Measurements from ENCODE around the gene SERPINB13.
A peak's percentile ranks its signal among the peaks of the same experiment; 100 is the strongest.

SERPINB13 gene, protein sequence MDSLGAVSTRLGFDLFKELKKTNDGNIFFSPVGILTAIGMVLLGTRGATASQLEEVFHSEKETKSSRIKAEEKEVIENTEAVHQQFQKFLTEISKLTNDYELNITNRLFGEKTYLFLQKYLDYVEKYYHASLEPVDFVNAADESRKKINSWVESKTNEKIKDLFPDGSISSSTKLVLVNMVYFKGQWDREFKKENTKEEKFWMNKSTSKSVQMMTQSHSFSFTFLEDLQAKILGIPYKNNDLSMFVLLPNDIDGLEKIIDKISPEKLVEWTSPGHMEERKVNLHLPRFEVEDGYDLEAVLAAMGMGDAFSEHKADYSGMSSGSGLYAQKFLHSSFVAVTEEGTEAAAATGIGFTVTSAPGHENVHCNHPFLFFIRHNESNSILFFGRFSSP

DNA sequence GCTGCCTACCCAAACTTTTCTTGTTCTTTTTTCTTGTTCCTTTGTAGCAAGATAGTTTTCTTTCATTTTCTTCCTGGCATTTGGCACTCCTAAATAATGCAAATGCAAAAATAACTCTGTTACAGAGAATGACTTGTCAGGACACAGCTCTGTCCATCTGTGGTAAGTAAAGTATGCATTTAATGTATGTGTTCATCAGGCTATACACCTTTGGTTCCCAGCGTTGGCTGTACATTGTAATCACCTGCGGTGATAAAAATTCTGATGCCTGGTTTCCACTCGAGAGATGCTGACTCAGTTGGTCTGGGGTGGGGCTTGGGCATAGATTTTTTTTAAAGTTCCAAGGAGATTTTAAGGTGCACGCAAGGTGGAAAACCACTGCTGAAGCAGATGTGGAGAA is at the start of gene SERPINB13:
TSS of gene SERPINB13 (plus strand) at position 378 of the 400 bp plus-strand sequence. CDS start 1,325 bp downstream, outside the sequence.
- Histone ChIP-seq H3K4me1 (ENCODE audit: control insufficient read depth, insufficient read depth, low read length) (peaks cover 12% of the 10 kb centered on the region), H3K27me3 (replicated peaks; ENCODE audit: control insufficient read depth, insufficient read depth, low read length) (no peaks in the 10 kb centered on the region), H3K36me3 (ENCODE audit: control insufficient read depth, insufficient read depth, low read length, severe bottlenecking) (no peaks in the 10 kb centered on the region), H3K9ac (ENCODE audit: low read length) (no peak within 1 kb of the TSS), H3K9me3 (ENCODE audit: control insufficient read depth, low read length) (no peaks in the 10 kb centered on the region), H3K4me3 (ENCODE audit: low read length) (no peak within 1 kb of the TSS)
- no peak for DNase-seq (ENCODE audit: low read depth)

DNA sequence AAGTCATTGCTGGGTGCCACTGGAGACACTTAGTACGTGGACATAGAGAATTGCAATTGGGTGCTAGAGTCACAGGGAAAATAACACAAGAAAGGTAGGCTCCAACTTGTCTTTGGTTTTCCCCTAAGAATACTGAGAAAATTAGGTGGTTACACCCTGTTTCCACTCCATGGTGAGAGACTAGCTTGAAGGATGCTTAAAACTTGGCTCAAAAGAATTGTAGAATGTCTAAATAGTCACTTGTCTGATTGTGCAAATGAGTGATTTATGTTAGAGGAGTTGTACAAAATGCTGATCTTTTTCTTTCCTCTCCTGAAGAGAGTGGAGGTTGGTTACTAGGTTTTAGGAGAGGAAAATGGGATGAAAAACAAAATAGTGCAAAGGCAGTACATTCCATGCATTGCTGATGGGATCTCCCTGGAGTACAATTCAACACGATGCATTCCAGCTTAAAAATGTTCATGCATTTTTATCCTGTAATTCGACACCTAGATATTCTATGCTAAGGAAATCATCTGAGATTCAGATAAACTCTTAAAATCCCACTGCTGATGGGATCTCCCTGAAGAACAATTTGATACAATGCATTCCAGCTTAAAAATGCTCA is 47.1 kb upstream of the SERPINB13 start:
- Histone ChIP-seq H3K4me1 (ENCODE audit: control insufficient read depth, insufficient read depth, low read length) (peaks cover 24% of the 10 kb centered on the region), H3K9me3 (ENCODE audit: control insufficient read depth, low read length) (no peaks in the 10 kb centered on the region), H3K27me3 (replicated peaks; ENCODE audit: control insufficient read depth, insufficient read depth, low read length) (no peaks in the 10 kb centered on the region), H3K9ac (ENCODE audit: low read length) (peak overlapping the region; percentile 57), H3K4me3 (ENCODE audit: low read length) (no peak overlapping the region), H3K36me3 (ENCODE audit: control insufficient read depth, insufficient read depth, low read length, severe bottlenecking) (no peaks in the 10 kb centered on the region)
- peak; percentile 69 for DNase-seq (ENCODE audit: low read depth)

DNA sequence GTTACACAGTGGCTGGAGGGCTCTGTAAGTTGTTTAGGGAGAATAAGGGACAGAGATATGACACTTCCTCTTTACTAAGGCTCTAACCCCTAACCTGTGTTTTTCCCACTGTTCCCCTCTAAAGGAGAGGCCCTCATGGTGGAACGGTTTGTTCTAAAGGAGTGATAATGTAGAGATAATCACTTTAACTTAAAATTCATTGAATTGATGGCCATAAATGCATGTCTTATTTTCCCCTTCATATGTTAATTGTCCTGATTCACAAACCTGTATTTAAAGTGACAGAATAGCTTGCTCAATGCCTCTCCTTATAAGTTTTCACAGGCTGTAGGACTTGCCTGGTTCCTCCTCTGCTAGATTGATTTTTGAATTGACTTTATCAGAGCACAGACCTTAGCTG is 45.1 kb upstream of the SERPINB13 start, which contains the start of gene SERPINB12:
TSS of gene SERPINB12 (plus strand) at position 301 of the 400 bp plus-strand sequence. CDS start 13,791 bp downstream, outside the sequence.
- Histone ChIP-seq H3K9ac (ENCODE audit: low read length) (no peak within 1 kb of the TSS), H3K9me3 (ENCODE audit: control insufficient read depth, low read length) (no peaks in the 10 kb centered on the region), H3K4me1 (ENCODE audit: control insufficient read depth, insufficient read depth, low read length) (peaks cover 31% of the 10 kb centered on the region), H3K36me3 (ENCODE audit: control insufficient read depth, insufficient read depth, low read length, severe bottlenecking) (no peaks in the 10 kb centered on the region), H3K4me3 (ENCODE audit: low read length) (no peak within 1 kb of the TSS), H3K27me3 (replicated peaks; ENCODE audit: control insufficient read depth, insufficient read depth, low read length) (no peaks in the 10 kb centered on the region)
- no peak for DNase-seq (ENCODE audit: low read depth)

DNA sequence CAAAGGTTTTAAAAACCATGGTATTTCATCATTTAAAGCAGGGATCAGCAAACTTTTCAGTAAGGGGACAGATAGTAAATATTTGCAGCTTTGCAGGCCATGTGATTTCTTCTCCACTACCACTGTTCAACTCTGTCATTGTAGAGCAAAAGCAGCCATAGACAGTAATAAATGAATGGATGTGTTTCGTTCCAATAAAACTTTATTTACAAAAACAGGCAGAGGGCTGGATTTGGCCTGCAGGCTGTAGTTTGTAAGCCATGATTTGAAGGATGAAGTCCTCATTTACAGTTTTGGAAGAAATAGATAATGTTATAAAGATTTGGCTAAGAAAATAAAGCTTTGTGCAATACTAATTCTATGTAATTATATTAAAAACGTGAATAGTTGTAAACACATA is 43.1 kb upstream of the SERPINB13 start:
- Histone ChIP-seq H3K9ac (ENCODE audit: low read length) (no peak overlapping the region), H3K9me3 (ENCODE audit: control insufficient read depth, low read length) (no peaks in the 10 kb centered on the region), H3K27me3 (replicated peaks; ENCODE audit: control insufficient read depth, insufficient read depth, low read length) (no peaks in the 10 kb centered on the region), H3K4me3 (ENCODE audit: low read length) (no peak overlapping the region), H3K4me1 (ENCODE audit: control insufficient read depth, insufficient read depth, low read length) (peaks cover 31% of the 10 kb centered on the region), H3K36me3 (ENCODE audit: control insufficient read depth, insufficient read depth, low read length, severe bottlenecking) (no peaks in the 10 kb centered on the region)
- DNase-seq (ENCODE audit: low read depth) = no peak

DNA sequence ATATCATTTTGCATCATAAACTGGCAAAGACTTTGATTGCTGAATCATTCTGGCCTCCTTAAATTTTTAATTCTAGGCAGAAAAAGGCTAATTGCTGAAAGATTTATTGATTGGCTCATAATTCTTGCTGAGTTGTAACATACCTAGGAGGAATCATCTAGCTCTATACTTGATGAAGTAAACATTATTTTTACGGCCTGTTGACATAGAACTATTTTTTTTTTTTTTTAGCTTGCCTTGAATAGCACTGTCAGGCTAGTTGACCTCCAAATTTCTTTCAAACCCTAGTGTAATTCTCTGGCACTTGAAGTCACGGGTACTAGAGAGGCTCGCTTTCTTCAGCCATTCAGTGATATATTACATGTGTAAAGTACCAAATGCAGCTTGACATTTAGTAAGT is 42.1 kb upstream of the SERPINB13 start:
- DNase-seq (ENCODE audit: low read depth) = no peak
- Histone ChIP-seq H3K36me3 (ENCODE audit: control insufficient read depth, insufficient read depth, low read length, severe bottlenecking) (no peaks in the 10 kb centered on the region), H3K27me3 (replicated peaks; ENCODE audit: control insufficient read depth, insufficient read depth, low read length) (no peaks in the 10 kb centered on the region), H3K4me1 (ENCODE audit: control insufficient read depth, insufficient read depth, low read length) (peaks cover 22% of the 10 kb centered on the region), H3K9ac (ENCODE audit: low read length) (peak overlapping the region; percentile 45), H3K9me3 (ENCODE audit: control insufficient read depth, low read length) (no peaks in the 10 kb centered on the region), H3K4me3 (ENCODE audit: low read length) (peak overlapping the region; percentile 41)

DNA sequence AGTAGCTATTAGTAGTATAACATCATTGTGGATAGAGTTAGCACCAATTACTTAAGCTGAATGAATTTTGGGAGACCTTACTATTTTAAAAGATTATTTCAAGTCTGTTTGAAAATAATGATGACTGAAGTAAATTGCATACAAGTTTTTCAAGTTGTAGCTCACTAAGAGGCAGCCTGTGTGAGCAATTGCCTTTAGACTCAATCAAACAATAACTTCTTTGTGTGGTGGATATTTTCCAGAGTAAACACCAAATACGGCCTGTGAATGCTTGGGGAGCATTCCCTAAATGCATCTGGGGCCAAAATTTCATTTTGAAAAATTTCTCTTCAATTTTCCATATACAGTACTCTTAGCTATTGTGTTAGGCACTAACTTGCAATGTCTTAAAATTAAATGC is 37.1 kb upstream of the SERPINB13 start:
- Histone ChIP-seq H3K4me1 (ENCODE audit: control insufficient read depth, insufficient read depth, low read length) (peaks cover 31% of the 10 kb centered on the region), H3K27me3 (replicated peaks; ENCODE audit: control insufficient read depth, insufficient read depth, low read length) (no peaks in the 10 kb centered on the region), H3K9me3 (ENCODE audit: control insufficient read depth, low read length) (no peaks in the 10 kb centered on the region), H3K36me3 (ENCODE audit: control insufficient read depth, insufficient read depth, low read length, severe bottlenecking) (no peaks in the 10 kb centered on the region), H3K4me3 (ENCODE audit: low read length) (no peak overlapping the region), H3K9ac (ENCODE audit: low read length) (no peak overlapping the region)
- no peak for DNase-seq (ENCODE audit: low read depth)

DNA sequence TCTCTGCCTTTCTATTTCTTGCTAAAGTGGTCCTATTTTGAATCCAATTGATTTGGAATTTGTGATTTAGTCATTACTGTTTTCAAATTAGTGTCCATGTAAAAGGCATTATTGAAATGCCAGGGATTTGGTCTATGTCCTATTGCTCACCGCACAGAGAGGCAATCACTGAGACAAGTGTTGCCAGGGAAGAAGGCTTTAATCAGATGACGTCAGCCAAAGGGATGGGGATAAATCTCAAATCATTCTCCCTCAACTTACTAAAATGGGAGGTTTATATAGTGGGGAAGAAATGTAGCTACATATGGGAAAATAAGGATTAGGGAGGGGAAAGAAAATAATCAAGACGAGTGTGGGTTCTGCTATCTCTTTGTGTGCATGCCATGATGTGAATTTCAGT is 35.4 kb upstream of the SERPINB13 start:
- peak overlapping the region; percentile 77 for H3K9ac ChIP-seq (ENCODE audit: low read length)
- H3K27me3 ChIP-seq (replicated peaks; ENCODE audit: control insufficient read depth, insufficient read depth, low read length) = no peaks in the 10 kb centered on the region
- no peaks in the 10 kb centered on the region for H3K9me3 ChIP-seq (ENCODE audit: control insufficient read depth, low read length)
- H3K36me3 ChIP-seq (ENCODE audit: control insufficient read depth, insufficient read depth, low read length, severe bottlenecking) = no peaks in the 10 kb centered on the region
- H3K4me3 ChIP-seq (ENCODE audit: low read length) = no peak overlapping the region
- no peak for DNase-seq (ENCODE audit: low read depth)
- peaks cover 24% of the 10 kb centered on the region for H3K4me1 ChIP-seq (ENCODE audit: control insufficient read depth, insufficient read depth, low read length)

DNA sequence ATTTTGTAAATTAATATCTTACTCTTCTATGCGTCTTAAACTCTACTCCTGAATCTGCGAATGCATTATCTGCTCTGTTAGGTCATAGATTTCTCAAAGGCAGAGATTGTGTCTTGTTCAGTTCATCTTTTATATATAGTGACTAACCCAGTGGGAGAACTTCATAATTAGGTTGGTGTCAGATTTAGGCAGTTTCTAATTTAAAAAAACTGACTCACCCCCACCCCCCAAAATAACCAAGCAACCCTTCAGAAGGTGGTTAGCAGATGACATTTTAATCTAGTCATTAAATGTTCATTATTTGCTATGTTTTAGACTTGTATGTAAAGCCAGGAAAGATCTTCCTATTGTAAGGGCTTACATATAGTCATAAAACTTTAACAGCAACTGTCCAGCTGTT is 34.6 kb upstream of the SERPINB13 start:
- Histone ChIP-seq H3K27me3 (replicated peaks; ENCODE audit: control insufficient read depth, insufficient read depth, low read length) (no peaks in the 10 kb centered on the region), H3K4me3 (ENCODE audit: low read length) (peak overlapping the region; percentile 14), H3K36me3 (ENCODE audit: control insufficient read depth, insufficient read depth, low read length, severe bottlenecking) (no peaks in the 10 kb centered on the region), H3K4me1 (ENCODE audit: control insufficient read depth, insufficient read depth, low read length) (peaks cover 24% of the 10 kb centered on the region), H3K9me3 (ENCODE audit: control insufficient read depth, low read length) (no peaks in the 10 kb centered on the region), H3K9ac (ENCODE audit: low read length) (peak overlapping the region; percentile 77)
- no peak for DNase-seq (ENCODE audit: low read depth)

DNA sequence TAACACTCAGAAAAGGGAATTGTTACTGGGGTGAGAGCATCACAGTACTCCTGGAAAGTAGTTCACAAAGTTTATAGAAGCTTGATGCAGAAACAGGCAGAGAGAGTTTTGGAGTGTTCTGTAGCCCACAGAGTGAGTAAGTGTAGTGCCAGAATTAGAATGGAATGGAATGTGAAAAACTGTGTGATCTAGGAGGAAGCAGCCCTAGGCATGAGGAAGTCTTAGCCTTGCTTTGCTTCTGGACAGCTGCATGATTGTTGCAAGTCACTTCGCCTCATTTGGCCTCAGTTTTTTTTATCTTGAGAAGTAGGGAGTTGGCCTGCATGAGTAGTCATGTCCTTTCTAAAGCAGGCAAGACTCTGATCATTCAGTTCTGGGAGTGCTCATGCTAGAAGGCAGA is 34.1 kb upstream of the SERPINB13 start:
- DNase-seq (ENCODE audit: low read depth) = peak; percentile 93
- no peaks in the 10 kb centered on the region for H3K36me3 ChIP-seq (ENCODE audit: control insufficient read depth, insufficient read depth, low read length, severe bottlenecking)
- H3K27me3 ChIP-seq (replicated peaks; ENCODE audit: control insufficient read depth, insufficient read depth, low read length) = no peaks in the 10 kb centered on the region
- H3K4me3 ChIP-seq (ENCODE audit: low read length) = peak overlapping the region; percentile 14
- H3K9me3 ChIP-seq (ENCODE audit: control insufficient read depth, low read length) = no peaks in the 10 kb centered on the region
- peaks cover 24% of the 10 kb centered on the region for H3K4me1 ChIP-seq (ENCODE audit: control insufficient read depth, insufficient read depth, low read length)
- peak overlapping the region; percentile 77 for H3K9ac ChIP-seq (ENCODE audit: low read length)

DNA sequence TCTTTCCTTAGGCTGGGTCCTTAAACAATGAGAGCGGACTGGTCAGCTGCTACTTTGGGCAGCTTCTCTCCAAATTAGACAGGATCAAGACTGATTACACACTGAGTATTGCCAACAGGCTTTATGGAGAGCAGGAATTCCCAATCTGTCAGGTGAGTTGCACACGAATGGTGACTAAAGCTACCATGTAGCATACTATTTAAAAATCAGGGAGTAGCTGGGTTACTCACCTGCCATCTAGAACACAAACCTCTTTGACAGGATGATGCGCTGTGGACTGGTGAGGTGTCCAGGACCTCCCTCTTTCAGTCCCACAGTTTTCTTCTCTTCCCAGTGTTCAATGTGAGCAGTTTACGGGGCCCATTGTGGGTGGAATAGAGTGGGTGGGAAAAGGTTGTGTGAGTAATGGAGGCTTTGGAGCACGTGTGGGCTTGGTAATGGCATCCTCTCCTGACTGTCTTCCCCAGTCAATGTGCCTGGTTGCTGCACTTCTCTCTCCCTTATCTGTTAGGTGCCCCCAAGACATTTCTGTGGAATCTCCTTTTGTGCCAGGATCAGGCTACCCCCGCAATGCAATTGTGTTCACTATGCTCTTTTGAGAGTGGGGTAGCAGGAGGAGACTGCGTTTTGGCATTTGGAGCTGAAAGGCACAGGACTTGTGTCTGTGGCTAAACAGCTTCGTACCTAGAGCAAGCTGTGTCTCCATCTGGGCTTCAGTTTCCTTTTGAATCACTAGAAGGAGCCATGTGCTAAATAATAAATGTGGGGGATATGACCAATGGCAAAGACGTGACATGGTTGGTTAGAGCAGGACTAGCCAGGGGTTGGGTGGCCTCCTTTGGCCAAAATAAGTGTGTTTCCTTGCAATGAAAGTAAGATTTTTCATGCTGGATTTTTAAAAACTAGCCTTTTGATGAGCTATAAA is 27.3 kb upstream of the SERPINB13 start:
- Histone ChIP-seq H3K9me3 (ENCODE audit: control insufficient read depth, low read length) (no peaks in the 10 kb centered on the region), H3K4me3 (ENCODE audit: low read length) (no peak overlapping the region), H3K4me1 (ENCODE audit: control insufficient read depth, insufficient read depth, low read length) (no peaks in the 10 kb centered on the region), H3K9ac (ENCODE audit: low read length) (no peak overlapping the region), H3K36me3 (ENCODE audit: control insufficient read depth, insufficient read depth, low read length, severe bottlenecking) (no peaks in the 10 kb centered on the region), H3K27me3 (replicated peaks; ENCODE audit: control insufficient read depth, insufficient read depth, low read length) (no peaks in the 10 kb centered on the region)
- DNase-seq (ENCODE audit: low read depth) = no peak

DNA sequence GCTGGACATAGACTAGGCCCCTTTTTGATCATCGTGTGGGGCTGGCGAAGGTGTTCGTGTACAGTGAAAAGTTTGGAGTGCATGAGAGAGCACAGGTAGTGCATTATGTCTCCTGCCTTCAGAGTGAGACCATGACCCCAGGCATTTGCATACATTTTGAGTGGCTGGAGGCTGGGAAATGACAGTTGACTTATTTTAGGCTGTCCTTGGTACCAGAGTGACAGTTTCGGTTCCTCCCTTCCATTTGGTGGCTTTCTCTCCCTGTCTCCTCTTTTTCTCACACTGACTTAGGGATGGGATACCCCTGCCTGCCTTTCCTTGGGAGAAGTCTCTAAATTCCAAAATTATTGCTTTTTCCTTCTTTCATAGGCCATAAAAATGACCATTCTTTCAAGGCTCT is 24.9 kb upstream of the SERPINB13 start:
- no peaks in the 10 kb centered on the region for H3K36me3 ChIP-seq (ENCODE audit: control insufficient read depth, insufficient read depth, low read length, severe bottlenecking)
- peaks cover 7% of the 10 kb centered on the region for H3K4me1 ChIP-seq (ENCODE audit: control insufficient read depth, insufficient read depth, low read length)
- no peak overlapping the region for H3K4me3 ChIP-seq (ENCODE audit: low read length)
- no peak overlapping the region for H3K9ac ChIP-seq (ENCODE audit: low read length)
- no peaks in the 10 kb centered on the region for H3K27me3 ChIP-seq (replicated peaks; ENCODE audit: control insufficient read depth, insufficient read depth, low read length)
- DNase-seq (ENCODE audit: low read depth) = no peak
- H3K9me3 ChIP-seq (ENCODE audit: control insufficient read depth, low read length) = no peaks in the 10 kb centered on the region

Measured in adipocyte (in vitro differentiated cells).